GM19351 (cell line): ENCODE data around the gene GSK3A.
"Not testable (repeated sequence)": the region's sequence is repeated elsewhere in the genome, so short reads cannot be mapped to it uniquely, and the experiment has no call there.

Experiments
- ATAC-seq: cut with Tn5 transposase; IDR thresholded peaks from one replicate; pipeline ENCODE4 v1.9.1; 2021; ENCODE audit warnings: mild to moderate bottlenecking, moderate library complexity; ENCODE audit not compliant: unreplicated experiment

The GSK3A gene

DNA sequence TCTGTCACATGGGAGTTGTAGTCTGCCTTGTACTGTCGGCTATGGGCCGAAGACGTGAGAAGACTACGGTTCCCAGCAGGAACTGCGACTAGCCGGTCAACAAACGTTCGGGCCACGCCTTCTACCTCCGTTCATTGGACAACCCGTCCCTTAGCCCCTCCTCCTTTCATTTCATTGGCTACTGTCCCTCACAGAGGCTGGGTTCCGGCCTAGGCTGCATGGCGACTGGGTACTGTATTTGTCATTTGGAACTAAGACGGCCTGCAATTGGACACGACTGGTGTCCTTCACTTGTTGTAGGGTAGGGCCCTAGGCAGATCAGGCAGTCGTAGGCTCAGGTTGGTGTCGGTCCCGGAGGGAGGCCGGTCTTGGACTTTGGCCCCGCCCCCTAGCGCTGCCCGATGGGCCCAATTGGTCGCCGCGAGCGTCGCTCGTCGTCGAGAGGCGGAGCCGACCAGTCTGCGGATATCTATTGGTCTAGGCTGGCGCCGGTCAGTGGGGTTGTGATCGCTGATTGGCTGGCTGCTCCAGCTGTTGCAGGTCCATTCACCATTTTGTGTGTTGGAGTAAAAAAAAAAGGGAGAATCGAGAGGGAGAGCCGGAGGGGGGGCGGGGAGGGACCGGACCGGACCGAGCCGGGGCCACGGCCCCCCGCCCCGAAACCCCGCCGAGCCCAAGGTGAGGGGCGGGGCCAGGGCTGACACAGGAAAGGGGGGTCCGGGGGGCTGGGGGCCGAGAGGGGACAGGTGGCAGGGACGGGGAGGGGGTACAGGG lies 26.5 kb upstream of the GSK3A start, which contains the start of gene CIC:
CIC (plus strand) TSS at position 549 of the 774 bp plus-strand sequence. CDS start 2,532 bp downstream, outside the sequence.
- peak; percentile 78 for ATAC-seq

- peak; percentile 49 for ATAC-seq
Measured at GRCh38 chr19:42268142-42268703, 25.8 kb upstream of the GSK3A start.

- ATAC-seq = no peak
Measured at GRCh38 chr19:42267644-42268141, 25.3 kb upstream of the GSK3A start.

- ATAC-seq = not testable (repeated sequence)
Measured at GRCh38 chr19:42266928-42267603, 24.7 kb upstream of the GSK3A start.

DNA sequence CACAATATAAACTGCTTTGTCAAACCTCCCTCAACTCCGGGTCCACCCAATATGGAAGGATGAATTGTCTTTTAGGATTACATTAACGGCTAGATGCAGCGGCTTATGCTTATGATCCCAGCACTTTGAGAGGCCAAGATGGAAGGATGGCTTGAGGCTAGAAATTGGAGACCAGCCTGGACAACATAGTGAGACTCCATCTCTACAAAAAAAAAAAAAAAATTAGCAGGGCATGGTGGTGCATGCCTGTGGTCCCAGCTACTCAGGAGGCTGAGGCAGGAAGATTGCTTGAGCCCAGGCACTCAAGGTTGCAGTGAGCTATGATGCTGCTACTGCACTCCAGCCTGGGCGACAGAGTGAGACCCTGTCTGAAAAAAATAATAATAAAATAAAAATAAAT lies 23.7 kb upstream of the GSK3A start:
- not testable (repeated sequence) for ATAC-seq

- ATAC-seq = no peak
Measured at GRCh38 chr19:42261763-42262162, 19.4 kb upstream of the GSK3A start.

DNA sequence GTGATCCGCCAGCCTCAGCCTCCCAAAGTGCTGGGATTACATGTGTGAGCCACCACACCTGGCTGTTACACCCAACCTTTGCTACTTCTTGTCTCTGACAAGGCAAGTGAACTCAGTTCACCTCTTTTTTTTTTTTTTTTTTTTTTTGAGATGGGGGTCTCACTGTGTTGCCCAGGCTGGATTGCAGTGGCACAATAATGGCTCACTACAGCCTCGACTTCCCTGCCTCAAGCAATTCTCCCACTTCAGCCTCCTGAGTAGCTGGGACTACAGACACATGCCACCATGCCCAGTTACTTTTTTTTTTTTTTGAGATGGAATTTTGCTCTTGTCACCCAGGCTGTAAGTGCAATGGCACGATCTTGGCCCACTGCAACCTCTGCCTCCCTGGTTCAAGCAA lies 15.4 kb upstream of the GSK3A start:
- ATAC-seq = not testable (repeated sequence)

- ATAC-seq = no peak
Measured at GRCh38 chr19:42255766-42256745, 13.7 kb upstream of the GSK3A start.

DNA sequence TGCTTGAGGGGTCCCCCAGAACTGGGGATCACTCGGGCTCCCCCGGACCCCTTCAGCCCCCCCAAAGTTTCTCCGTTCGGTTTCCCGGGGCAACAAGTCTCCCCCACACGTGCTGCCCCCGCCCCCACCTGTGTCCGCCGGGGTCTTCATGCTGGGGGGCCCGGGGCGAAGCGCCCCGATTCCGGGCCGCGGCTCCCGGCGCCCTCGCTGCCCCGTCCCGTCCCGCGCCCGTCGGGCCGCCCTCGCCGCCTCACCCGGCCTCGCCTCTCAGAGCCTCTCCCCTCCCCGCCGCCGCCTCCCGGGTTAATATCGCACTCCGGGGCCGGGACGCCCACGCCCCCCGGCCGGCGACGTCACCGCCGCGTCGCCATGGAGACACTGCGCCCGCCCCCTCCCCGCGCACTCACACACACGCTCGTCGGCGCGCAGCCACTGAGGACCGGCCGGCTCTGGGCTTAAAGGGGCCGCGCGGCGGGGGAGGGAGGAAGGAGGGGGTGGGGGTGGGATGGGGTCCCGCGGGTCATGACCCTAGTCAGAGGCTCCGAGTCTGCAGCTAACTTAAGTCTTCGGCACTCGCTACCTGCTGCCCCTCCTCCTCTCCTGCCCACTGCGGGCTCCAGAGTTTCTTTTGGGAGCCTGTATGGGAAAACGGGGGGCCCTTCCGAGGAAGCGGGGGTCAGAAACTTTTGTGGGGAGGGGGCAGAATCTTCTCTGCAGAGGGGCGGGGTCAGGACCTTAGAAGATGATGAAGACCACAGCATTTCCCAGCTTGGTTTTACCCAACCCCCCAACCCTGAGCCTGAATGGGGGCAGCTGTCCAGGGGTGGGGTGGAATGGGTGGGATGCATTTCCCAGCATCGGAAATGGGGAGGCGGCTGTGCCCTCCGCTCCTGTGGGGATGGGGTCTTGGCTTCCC lies 12.7 kb upstream of the GSK3A start, which contains the start of gene ERF:
ERF (minus strand) TSS at position 279 of the 916 bp plus-strand sequence; CDS start at position 150, 129 bp downstream.
- peak; percentile 60 for ATAC-seq

DNA sequence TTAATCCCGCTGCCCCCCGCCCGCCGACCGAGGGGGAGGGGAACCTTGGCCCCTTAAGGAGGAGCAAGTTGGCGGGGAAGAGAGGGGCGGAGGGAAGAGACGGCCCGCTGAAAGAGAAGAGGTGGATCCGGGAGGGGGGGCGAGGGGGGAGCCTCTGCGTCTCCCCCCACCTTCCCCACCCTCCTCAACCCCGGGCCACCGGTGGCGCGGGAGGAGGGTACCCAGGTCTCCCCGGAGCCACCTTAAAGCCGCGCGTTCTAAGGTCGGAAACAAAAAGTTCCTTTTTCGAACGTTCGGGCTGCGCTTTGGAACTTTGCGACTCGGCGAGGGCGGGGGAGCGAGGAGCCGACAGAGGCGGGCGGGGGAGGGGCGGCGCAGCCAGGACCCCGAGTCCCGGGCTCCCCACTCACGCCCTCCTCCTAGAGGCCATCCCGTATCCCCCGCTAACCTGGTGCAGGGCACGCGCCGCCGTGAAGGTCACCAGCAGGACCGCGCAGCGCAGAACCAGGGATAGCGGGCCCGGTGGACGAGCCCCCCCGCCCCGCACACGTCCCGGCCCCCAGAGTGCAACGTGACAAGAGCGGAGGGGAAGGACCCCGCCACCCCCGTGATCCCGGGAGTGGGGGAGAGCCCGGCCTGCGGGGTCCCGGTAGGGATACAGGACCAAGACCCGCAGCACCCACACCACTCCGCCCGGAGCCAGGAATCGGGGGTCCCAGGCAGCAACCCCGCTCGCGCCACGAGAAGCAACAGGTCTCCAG lies 11.9 kb upstream of the GSK3A start:
- no peak for ATAC-seq

DNA sequence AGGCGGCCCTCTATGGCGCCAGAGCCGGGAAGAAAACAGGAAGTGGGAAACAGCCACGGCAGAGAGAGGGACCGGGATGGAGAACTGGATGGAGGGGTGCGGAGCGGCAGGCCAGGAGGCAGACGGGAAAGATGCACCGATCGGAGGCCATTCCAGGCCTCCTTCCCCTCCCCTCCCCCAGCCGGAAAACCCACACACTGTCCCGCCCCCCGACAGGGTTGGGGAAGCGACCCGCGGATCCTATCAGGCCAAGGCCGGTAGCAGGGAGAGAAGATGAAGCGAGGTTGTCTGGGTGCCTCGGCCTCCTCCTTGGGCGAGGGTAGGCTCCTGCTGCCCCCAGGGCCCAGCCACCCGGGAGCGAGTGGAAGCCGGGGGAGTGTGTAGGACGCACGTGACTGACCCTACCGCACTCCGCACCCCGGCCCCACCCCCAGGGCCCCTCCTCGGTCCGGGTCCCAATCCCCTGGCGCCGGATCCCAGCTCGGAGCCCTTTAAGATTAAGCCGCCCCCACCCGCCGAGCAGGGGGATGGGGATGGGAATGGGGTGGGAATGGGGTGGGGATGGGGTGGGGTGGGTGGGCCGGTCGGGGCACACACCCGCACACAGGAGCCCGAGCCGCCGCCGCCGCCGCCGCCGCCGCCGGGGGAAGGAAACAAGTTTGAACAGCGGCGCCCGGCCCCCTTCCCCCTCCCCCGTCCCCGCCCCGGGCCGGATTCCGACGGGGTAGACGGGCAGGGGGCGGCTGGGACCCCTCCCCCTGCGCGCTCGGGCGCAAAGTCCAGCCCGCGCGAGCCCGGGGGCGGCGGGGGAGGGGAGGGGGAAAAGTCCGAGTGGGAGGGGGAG lies 11.1 kb upstream of the GSK3A start:
- no peak for ATAC-seq

DNA sequence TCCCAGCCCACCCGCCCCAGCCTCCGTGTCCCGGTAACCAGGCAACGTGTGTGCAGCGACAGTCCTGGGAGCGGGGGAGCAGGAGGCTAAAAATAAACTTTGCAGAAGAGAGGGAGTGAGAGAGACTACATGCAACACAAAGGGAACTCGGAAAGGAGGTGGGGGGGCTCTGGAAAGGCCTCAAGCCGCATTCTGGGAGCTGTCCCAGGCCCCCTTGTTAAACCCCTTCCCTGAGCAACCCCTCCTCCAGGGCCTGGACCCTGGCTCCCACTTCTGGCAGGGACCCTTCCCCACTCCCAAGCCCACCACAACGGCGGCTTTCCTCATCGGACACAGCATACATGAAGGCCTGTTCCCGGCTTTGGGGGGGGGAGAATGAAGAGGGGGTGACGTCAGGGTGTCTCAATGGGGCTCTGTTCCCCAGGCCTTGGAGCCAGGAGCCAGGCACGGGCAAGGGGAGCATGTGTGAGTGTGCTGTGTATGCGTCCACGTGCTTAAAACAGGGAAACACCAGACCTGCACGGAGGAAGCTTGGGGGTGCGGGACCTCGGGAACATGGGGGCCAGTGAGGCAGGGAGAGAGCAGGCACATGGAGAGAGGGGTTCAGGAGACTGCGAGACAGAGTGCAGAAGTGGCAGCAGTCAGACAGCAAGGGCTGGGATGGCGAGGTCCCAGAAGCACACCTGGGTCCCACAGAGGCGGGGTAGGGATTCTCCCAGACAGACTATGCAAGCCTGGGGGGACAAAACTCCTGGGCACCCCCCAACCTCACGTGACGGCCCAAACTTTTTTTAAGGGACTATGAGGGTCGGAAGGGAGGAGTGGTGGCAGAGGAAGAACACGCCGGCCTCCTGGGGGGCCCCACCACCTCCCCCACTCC lies 10.2 kb upstream of the GSK3A start:
- no peak for ATAC-seq

DNA sequence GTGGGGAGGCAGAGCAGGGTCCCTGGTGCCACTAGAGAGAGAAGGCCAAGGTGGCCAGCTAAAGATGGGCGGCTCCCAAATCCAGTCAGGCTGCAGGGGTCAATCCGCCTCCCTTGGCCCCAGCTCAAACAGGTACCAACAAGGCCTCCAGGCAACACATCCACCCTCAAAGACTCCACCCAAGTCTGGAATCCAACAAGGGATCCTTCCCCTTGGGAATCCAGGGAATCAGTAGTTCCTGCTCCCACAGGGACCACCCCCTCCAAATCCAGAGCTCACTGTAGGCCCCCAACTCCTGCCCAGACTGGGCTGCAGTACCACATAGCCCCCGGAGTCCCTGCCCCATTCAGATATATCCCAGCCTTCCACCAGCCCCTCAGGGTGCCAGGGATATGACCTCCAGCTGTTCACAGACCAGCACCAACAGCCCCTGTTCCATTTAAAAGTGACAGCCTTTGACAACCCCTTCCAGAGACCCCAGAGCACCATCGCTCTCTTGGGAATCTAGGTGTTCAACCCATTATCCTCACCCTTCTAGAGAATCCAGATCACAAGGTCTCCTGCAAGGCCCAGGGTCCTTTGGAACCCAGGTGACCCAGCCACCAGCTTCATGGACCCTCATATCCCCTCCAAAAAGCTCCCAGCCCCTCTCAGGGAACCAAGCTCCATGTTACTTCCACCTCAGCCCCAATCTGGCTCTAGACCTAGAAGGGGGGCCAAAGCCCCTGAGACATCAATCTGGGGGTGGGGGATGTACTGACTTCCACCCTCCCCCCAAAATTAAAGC lies 9.4 kb upstream of the GSK3A start:
- ATAC-seq = no peak

GRCh38 chr19:42250666-42251531 lies 8.5 kb upstream of the GSK3A start:
- no peak for ATAC-seq

- ATAC-seq = no peak
Measured at GRCh38 chr19:42250183-42250665, 7.8 kb upstream of the GSK3A start.
